MG63 (cell line): ENCODE data around the gene ATP6V1G3. TPM values are rescaled to one million over a fixed set of nuclear protein-coding genes. Genes with fewer than 3 reads are reported as not detected.

Experiments used
- DNase-seq: peaks from one replicate; pipeline ENCODE4 v3.0.0-alpha.2; 2020
- H3K27me3 ChIP-seq: fragments of 250-450 bp; sonication (Bioruptor Pico); 2 replicates; pipeline ENCODE4 v1.5.1; 2020; ENCODE audit warnings: mild to moderate bottlenecking, moderate library complexity
- H3K36me3 ChIP-seq: fragments of 250-450 bp; sonication (Bioruptor Pico); 2 replicates; pipeline ENCODE4 v1.5.1; 2020; ENCODE audit warnings: mild to moderate bottlenecking, moderate library complexity
- H3K4me3 ChIP-seq: fragments of 250-450 bp; sonication (Bioruptor Pico); 2 replicates; pipeline ENCODE4 v1.5.1; 2020; ENCODE audit warnings: mild to moderate bottlenecking, moderate library complexity
- H3K9me3 ChIP-seq: fragments of 250-450 bp; sonication (Bioruptor Pico); 2 replicates; pipeline ENCODE4 v1.5.1; 2020; ENCODE audit warnings: mild to moderate bottlenecking, moderate library complexity
- total RNA-seq: library from RNA; depleted of rRNA; stranded (reverse); fragments of >200 nt; shearing (Covaris generic); gene quantifications from 2 replicates; pipeline ENCODE4 v1.2.3, GENCODE V29; 2014; ENCODE audit warnings: low replicate concordance

Gene ATP6V1G3
- total RNA-seq, 1 experiment from 2014 or later = 6.7 TPM

- no peak for DNase-seq
- Histone ChIP-seq H3K9me3 (no peaks in the 10 kb centered on the region), H3K27me3 (no peaks in the 10 kb centered on the region), H3K36me3 (peaks cover 9% of the 10 kb centered on the region), H3K4me3 (no peak overlapping the region)
Observed at GRCh38 chr1:198523182-198523950, 17.1 kb downstream of the ATP6V1G3 start.

- Histone ChIP-seq H3K36me3 (peaks cover 6% of the 10 kb centered on the region; the same call in 1 of the 2 replicates), H3K27me3 (no peaks in the 10 kb centered on the region), H3K9me3 (no peaks in the 10 kb centered on the region), H3K4me3 (no peak overlapping the region)
- no peak for DNase-seq
Observed at GRCh38 chr1:198520524-198521254, 19.8 kb downstream of the ATP6V1G3 start.

- Histone ChIP-seq H3K9me3 (no peaks in the 10 kb centered on the region), H3K36me3 (peaks cover 4% of the 10 kb centered on the region; the same call in 1 of the 2 replicates), H3K27me3 (no peaks in the 10 kb centered on the region), H3K4me3 (no peak overlapping the region)
- DNase-seq = no peak
Observed at GRCh38 chr1:198519639-198520501, 20.6 kb downstream of the ATP6V1G3 start.

- Histone ChIP-seq H3K27me3 (no peaks in the 10 kb centered on the region), H3K4me3 (no peak overlapping the region), H3K36me3 (no peaks in the 10 kb centered on the region), H3K9me3 (no peaks in the 10 kb centered on the region)
- DNase-seq = no peak
Observed at GRCh38 chr1:198517623-198518199, 22.8 kb downstream of the ATP6V1G3 start.

GRCh38 chr1:198500096-198500495 lies 40.4 kb downstream of the ATP6V1G3 start:
- no peak for DNase-seq
- no peaks in the 10 kb centered on the region for H3K27me3 ChIP-seq
- H3K4me3 ChIP-seq = no peak overlapping the region
- peaks cover 7% of the 10 kb centered on the region for H3K36me3 ChIP-seq
- H3K9me3 ChIP-seq = peaks cover 20% of the 10 kb centered on the region

GRCh38 chr1:198499588-198499987 lies 40.9 kb downstream of the ATP6V1G3 start:
- H3K4me3 ChIP-seq = no peak overlapping the region
- peaks cover 7% of the 10 kb centered on the region for H3K36me3 ChIP-seq
- H3K9me3 ChIP-seq = peaks cover 20% of the 10 kb centered on the region
- DNase-seq = no peak
- H3K27me3 ChIP-seq = no peaks in the 10 kb centered on the region

GRCh38 chr1:198498881-198499280 lies 41.6 kb downstream of the ATP6V1G3 start:
- Histone ChIP-seq H3K36me3 (peaks cover 7% of the 10 kb centered on the region), H3K4me3 (no peak overlapping the region), H3K27me3 (no peaks in the 10 kb centered on the region), H3K9me3 (peaks cover 16% of the 10 kb centered on the region)
- DNase-seq = no peak

- H3K4me3 ChIP-seq = no peak overlapping the region
- H3K9me3 ChIP-seq = peaks cover 8% of the 10 kb centered on the region
- no peak for DNase-seq
- peaks cover 7% of the 10 kb centered on the region for H3K36me3 ChIP-seq
- no peaks in the 10 kb centered on the region for H3K27me3 ChIP-seq
Observed at GRCh38 chr1:198498103-198498385, 42.4 kb downstream of the ATP6V1G3 start.

- no peak overlapping the region for H3K4me3 ChIP-seq
- peak; percentile 42 for DNase-seq
- peaks cover 7% of the 10 kb centered on the region for H3K36me3 ChIP-seq
- H3K27me3 ChIP-seq = no peaks in the 10 kb centered on the region
- H3K9me3 ChIP-seq = peaks cover 5% of the 10 kb centered on the region; the same call in 1 of the 2 replicates
Observed at GRCh38 chr1:198497326-198498102, 43.0 kb downstream of the ATP6V1G3 start.

GRCh38 chr1:198496216-198497143 lies 44.0 kb downstream of the ATP6V1G3 start:
- Histone ChIP-seq H3K4me3 (no peak overlapping the region), H3K9me3 (peaks cover 5% of the 10 kb centered on the region; the same call in 1 of the 2 replicates), H3K27me3 (no peaks in the 10 kb centered on the region), H3K36me3 (peaks cover 7% of the 10 kb centered on the region)
- DNase-seq = peak; percentile 96

GRCh38 chr1:198495631-198496030 lies 44.8 kb downstream of the ATP6V1G3 start:
- Histone ChIP-seq H3K27me3 (no peaks in the 10 kb centered on the region), H3K4me3 (no peak overlapping the region), H3K9me3 (no peaks in the 10 kb centered on the region), H3K36me3 (peaks cover 4% of the 10 kb centered on the region)
- no peak for DNase-seq

GRCh38 chr1:198494658-198495103 lies 45.8 kb downstream of the ATP6V1G3 start:
- no peak for DNase-seq
- H3K27me3 ChIP-seq = no peaks in the 10 kb centered on the region

GRCh38 chr1:198494139-198494538 lies 46.3 kb downstream of the ATP6V1G3 start:
- Histone ChIP-seq H3K4me3 (no peak overlapping the region), H3K36me3 (no peaks in the 10 kb centered on the region), H3K9me3 (no peaks in the 10 kb centered on the region), H3K27me3 (no peaks in the 10 kb centered on the region)
- peak; percentile 86 for DNase-seq

More at GRCh38 chr1:198494658-198495103, 45.8 kb downstream of the ATP6V1G3 start:
- H3K9me3 ChIP-seq = no peaks in the 10 kb centered on the region
- H3K4me3 ChIP-seq = no peak overlapping the region
- H3K36me3 ChIP-seq = no peaks in the 10 kb centered on the region

- no peaks in the 10 kb centered on the region for H3K36me3 ChIP-seq
- no peaks in the 10 kb centered on the region for H3K9me3 ChIP-seq
- H3K27me3 ChIP-seq = no peaks in the 10 kb centered on the region
- no peak overlapping the region for H3K4me3 ChIP-seq
- peak; percentile 45 for DNase-seq
Observed at GRCh38 chr1:198493329-198493728, 47.2 kb downstream of the ATP6V1G3 start.

GRCh38 chr1:198492872-198493271 lies 47.6 kb downstream of the ATP6V1G3 start:
- no peaks in the 10 kb centered on the region for H3K27me3 ChIP-seq
- H3K4me3 ChIP-seq = no peak overlapping the region

More at GRCh38 chr1:198492872-198493271, 47.6 kb downstream of the ATP6V1G3 start:
- Histone ChIP-seq H3K36me3 (no peaks in the 10 kb centered on the region), H3K9me3 (no peaks in the 10 kb centered on the region)
- DNase-seq = no peak
